A549 (cell line): Measurements from ENCODE around the gene GDI2. TPM values are rescaled to one million over a fixed set of nuclear protein-coding genes. Genes with fewer than 3 reads are reported as not detected.

Experiments used
- ATAC-seq, 2 experiments: fragments of 200-7000 bp in 1 of 2; fragments of >200 bp in 1 of 2; cut with Nextera tagmentation in 1 of 2; cut with Tn5 transposase in 1 of 2; 3 replicates each; pipeline versions ENCODE4 v1.8.0 to v1.9.1; 2018 to 2020; ENCODE audit warnings: mild to moderate bottlenecking in 1 of 2, moderate library complexity in 1 of 2
- CTCF ChIA-PET: fragments of 300-600 bp; sonication (Branson Sonifier 250); formaldehyde crosslinking; extraction: SDS; loops from one replicate; lab custom pipeline; 2021; ENCODE audit warnings: antibody characterized with exemption, inconsistent platforms; lab: Yijun Ruan, JAX
- POLR2A ChIA-PET: fragments of 350-600 bp; formaldehyde crosslinking; extraction: SDS; loops from one replicate; lab custom pipeline; 2021; ENCODE audit warnings: antibody characterized with exemption, inconsistent platforms; lab: Yijun Ruan, JAX
- DNase-seq, 2 experiments: peaks; one replicate each; pipeline versions ENCODE4 v3.0.0 to v3.0.0-alpha.2; 2011 to 2016; ENCODE audit warnings: low read depth in 1 of 2, low spot score in 1 of 2
- FAIRE-seq: peaks from 2 replicates; lab custom pipeline; 2011; peaks lifted over from hg19 to GRCh38; lab: Jason Lieb, UNC
- H3K27ac ChIP-seq, 2 experiments: fragments of >200 bp; sonication (Bioruptor Twin); formaldehyde crosslinking; 3 replicates each; pipeline ENCODE4 v1.5.1; 2016 to 2017
- H3K4me1 ChIP-seq: fragments of >200 bp; sonication (Bioruptor Twin); formaldehyde crosslinking; 3 replicates; pipeline ENCODE4 v1.6.1; 2016
- H3K4me2 ChIP-seq: fragments of >200 bp; sonication (Bioruptor Twin); formaldehyde crosslinking; 3 replicates; pipeline ENCODE4 v1.6.1; 2016
- H3K4me3 ChIP-seq: fragments of >200 bp; sonication (Bioruptor Twin); formaldehyde crosslinking; 3 replicates; pipeline ENCODE4 v1.5.1; 2016
- H3K9me3 ChIP-seq: fragments of >200 bp; sonication (Bioruptor Twin); formaldehyde crosslinking; 3 replicates; pipeline ENCODE4 v1.6.1; 2016
- BHLHE40 ChIP-seq: IDR thresholded peaks from 2 replicates; pipeline ENCODE4 v1.6.1; 2012; ENCODE audit warnings: low read depth, low read length, inconsistent platforms
- CBX2 ChIP-seq: fragments of 200-600 bp; sonication (generic); IDR thresholded peaks from 2 replicates; pipeline ENCODE4 v1.6.1; 2016; ENCODE audit warnings: low read depth, mild to moderate bottlenecking, borderline replicate concordance
- CHD4 ChIP-seq: fragments of 200-600 bp; sonication (generic); IDR thresholded peaks from 2 replicates; pipeline ENCODE4 v1.6.1; 2016; ENCODE audit warnings: antibody characterized with exemption, mild to moderate bottlenecking, borderline replicate concordance
- EHMT2 ChIP-seq: fragments of 200-600 bp; sonication (generic); IDR thresholded peaks from 2 replicates; pipeline ENCODE4 v1.6.1; 2016; ENCODE audit warnings: antibody characterized with exemption, low read depth, mild to moderate bottlenecking, moderate library complexity
- FOSB ChIP-seq: fragments of 250-450 bp; sonication (Bioruptor Pico); IDR thresholded peaks from 2 replicates; pipeline ENCODE4 v1.5.0; 2020; ENCODE audit warnings: mild to moderate bottlenecking, moderate library complexity
- FOSL2 ChIP-seq, 2 experiments: fragments of 450-650 bp in 1 of 2; fragments of >200 bp in 1 of 2; sonication (Bioruptor Twin) in 1 of 2; formaldehyde crosslinking; IDR thresholded peaks; 2 replicates each; pipeline versions ENCODE4 v1.5.0 to v1.6.1; 2016 to 2020; ENCODE audit warnings: mild to moderate bottlenecking in 1 of 2, moderate library complexity in 1 of 2
- FOXS1 ChIP-seq: fragments of 250-450 bp; sonication (Bioruptor Pico); IDR thresholded peaks from 2 replicates; pipeline ENCODE4 v1.5.0; 2020; ENCODE audit warnings: mild to moderate bottlenecking, moderate library complexity
- MYC ChIP-seq: IDR thresholded peaks from 2 replicates; pipeline ENCODE4 v1.6.1; 2012; ENCODE audit warnings: mild to moderate bottlenecking, inconsistent platforms, low read length, improper control_type of control experiment, borderline replicate concordance
- POLR2A ChIP-seq: IDR thresholded peaks from 2 replicates; pipeline ENCODE4 v1.6.1; 2012; ENCODE audit warnings: mild to moderate bottlenecking, low read length
- RAD21 ChIP-seq, 2 experiments: fragments of >200 bp in 1 of 2; sonication (Bioruptor Twin) in 1 of 2; formaldehyde crosslinking in 1 of 2; IDR thresholded peaks in 1 of 2; conservative IDR thresholded peaks in 1 of 2; 2 replicates in 1 of 2; 3 replicates in 1 of 2; pipeline ENCODE4 v1.6.1; 2012 to 2018; ENCODE audit warnings: inconsistent platforms in 1 of 2
- RARB ChIP-seq: fragments of 250-450 bp; sonication (Bioruptor Pico); IDR thresholded peaks from 2 replicates; pipeline ENCODE4 v1.8.0; 2021; ENCODE audit warnings: mild to moderate bottlenecking, moderate library complexity
- ZFP36 ChIP-seq: fragments of 450-650 bp; IDR thresholded peaks from 2 replicates; pipeline ENCODE4 v1.6.1; 2014; ENCODE audit warnings: borderline replicate concordance; ENCODE audit not compliant: partially characterized antibody
- WGBS: methylation state at CpG from one replicate; pipeline ENCODE4 v1.1.6; 2017; ENCODE audit errors: missing lambda C conversion rate; 5-methylcytosine and 5-hydroxymethylcytosine counted together
- polyA plus RNA-seq, 4 experiments: library from polyadenylated mRNA; depleted of rRNA in 3 of 4; stranded (reverse); fragments of >200 nt; fragmentation: RNase III in 1 of 4; extraction: RNeasy Plus Mini Kit Qiagen cat#74134 plus additional on column Dnase treatment in 1 of 4; gene quantifications; 2 replicates in 3 of 4; 3 replicates in 1 of 4; pipeline ENCODE4 v1.2.3, GENCODE V29; 2011 to 2017
- TF ChIP-seq, protein P1 (sequence below): fragments of 200-600 bp; sonication (generic); IDR thresholded peaks from 2 replicates; pipeline ENCODE4 v1.6.1; 2016; ENCODE audit warnings: antibody characterized with exemption, mild to moderate bottlenecking, moderate library complexity
- TF ChIP-seq, protein P2 (sequence below): fragments of 150-350 bp; IDR thresholded peaks from 2 replicates; pipeline ENCODE4 v1.6.1; 2014; ENCODE audit warnings: low read depth, mild to moderate bottlenecking, low read length
- TF ChIP-seq, protein P3 (sequence below): IDR thresholded peaks from 2 replicates; pipeline ENCODE4 v1.6.1; 2012

GDI2 gene
- polyA plus RNA-seq, 2 of the 4 experiments (the other 2 are of a cell fraction): 278 to 304 TPM

GRCh38 chr10:5835446-5836095, 22.3 kb upstream of the GDI2 start (continued):
- TF ChIP-seq, protein P1, sequence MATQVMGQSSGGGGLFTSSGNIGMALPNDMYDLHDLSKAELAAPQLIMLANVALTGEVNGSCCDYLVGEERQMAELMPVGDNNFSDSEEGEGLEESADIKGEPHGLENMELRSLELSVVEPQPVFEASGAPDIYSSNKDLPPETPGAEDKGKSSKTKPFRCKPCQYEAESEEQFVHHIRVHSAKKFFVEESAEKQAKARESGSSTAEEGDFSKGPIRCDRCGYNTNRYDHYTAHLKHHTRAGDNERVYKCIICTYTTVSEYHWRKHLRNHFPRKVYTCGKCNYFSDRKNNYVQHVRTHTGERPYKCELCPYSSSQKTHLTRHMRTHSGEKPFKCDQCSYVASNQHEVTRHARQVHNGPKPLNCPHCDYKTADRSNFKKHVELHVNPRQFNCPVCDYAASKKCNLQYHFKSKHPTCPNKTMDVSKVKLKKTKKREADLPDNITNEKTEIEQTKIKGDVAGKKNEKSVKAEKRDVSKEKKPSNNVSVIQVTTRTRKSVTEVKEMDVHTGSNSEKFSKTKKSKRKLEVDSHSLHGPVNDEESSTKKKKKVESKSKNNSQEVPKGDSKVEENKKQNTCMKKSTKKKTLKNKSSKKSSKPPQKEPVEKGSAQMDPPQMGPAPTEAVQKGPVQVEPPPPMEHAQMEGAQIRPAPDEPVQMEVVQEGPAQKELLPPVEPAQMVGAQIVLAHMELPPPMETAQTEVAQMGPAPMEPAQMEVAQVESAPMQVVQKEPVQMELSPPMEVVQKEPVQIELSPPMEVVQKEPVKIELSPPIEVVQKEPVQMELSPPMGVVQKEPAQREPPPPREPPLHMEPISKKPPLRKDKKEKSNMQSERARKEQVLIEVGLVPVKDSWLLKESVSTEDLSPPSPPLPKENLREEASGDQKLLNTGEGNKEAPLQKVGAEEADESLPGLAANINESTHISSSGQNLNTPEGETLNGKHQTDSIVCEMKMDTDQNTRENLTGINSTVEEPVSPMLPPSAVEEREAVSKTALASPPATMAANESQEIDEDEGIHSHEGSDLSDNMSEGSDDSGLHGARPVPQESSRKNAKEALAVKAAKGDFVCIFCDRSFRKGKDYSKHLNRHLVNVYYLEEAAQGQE: no peak
- TF ChIP-seq, protein P2, sequence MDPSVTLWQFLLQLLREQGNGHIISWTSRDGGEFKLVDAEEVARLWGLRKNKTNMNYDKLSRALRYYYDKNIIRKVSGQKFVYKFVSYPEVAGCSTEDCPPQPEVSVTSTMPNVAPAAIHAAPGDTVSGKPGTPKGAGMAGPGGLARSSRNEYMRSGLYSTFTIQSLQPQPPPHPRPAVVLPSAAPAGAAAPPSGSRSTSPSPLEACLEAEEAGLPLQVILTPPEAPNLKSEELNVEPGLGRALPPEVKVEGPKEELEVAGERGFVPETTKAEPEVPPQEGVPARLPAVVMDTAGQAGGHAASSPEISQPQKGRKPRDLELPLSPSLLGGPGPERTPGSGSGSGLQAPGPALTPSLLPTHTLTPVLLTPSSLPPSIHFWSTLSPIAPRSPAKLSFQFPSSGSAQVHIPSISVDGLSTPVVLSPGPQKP: no peak
- no peak for TF ChIP-seq FOXS1 (CRISPR knock-in tag)

DNA sequence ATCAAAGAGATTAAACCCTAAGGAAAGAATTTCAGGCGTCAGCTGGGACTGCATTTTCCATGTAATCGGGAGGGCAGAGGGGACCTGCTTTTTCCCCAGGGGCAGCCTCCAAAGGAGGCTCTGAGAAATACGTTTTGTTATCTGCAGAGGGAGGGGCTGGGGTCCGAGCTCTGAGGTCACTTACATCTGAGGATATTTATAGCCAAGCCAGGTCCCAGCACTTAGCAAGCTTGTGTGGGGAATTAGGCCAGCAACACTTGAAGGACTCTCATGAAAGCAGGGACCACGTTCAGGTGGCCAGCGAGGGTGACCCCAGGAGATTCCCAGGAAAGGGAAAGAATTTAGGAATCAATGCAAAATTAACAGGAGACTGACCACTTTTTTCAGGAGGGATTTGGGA, 20.6 kb upstream of the GDI2 start:
- FAIRE-seq: no peak
- POLR2A ChIA-PET: no interaction called here

GRCh38 chr10:5832946-5833345, 19.7 kb upstream of the GDI2 start:
- Histone ChIP-seq H3K27ac (no peak overlapping the region), H3K4me1 (no peaks in the 10 kb centered on the region), H3K9me3 (no peaks in the 10 kb centered on the region)
- no peak for DNase-seq
- no peak for ATAC-seq
- FAIRE-seq: no peak
- 82% methylated on average over 12 of the region's 13 CpGs for WGBS
- no peak for TF ChIP-seq EHMT2
- no peak for TF ChIP-seq MYC
- no peak for TF ChIP-seq RARB (CRISPR knock-in tag)
- no peak for TF ChIP-seq POLR2A
- TF ChIP-seq, protein P2: no peak
- no peak for TF ChIP-seq FOSL2 (IDR thresholded peaks at IDR 0.05)
- no peak for TF ChIP-seq FOSL2 (CRISPR knock-in tag; IDR thresholded peaks at IDR 0.05)
- TF ChIP-seq CBX2: no peak
- TF ChIP-seq CHD4: no peak
- no peak for TF ChIP-seq BHLHE40
- TF ChIP-seq RAD21 (conservative IDR thresholded peaks at IDR 0.05 in 1 of 2, IDR thresholded peaks at IDR 0.05 in 1 of 2): no peak
- no peak for TF ChIP-seq FOSB (CRISPR knock-in tag)
- TF ChIP-seq, all 56 proteins: peak for 0
- CTCF ChIA-PET: interaction anchor here (0.6 to 0.7 kb wide), 2 partner anchors 41 to 302 kb away, joined by 3 read pairs; no protein-coding TSS in a partner anchor
- Histone ChIP-seq H3K4me2 (no peak overlapping the region), H3K4me3 (no peak overlapping the region)
- POLR2A ChIA-PET: interaction anchor here (0.6 to 1.4 kb wide), 2 partner anchors 24 to 57 kb away, joined by 3 to 6 read pairs; partner anchors contain the start of genes ANKRD16 and FBH1

More for the DNA sequence above, 20.6 kb upstream of the GDI2 start:
- WGBS: 56% methylated on average over 6 of the region's 6 CpGs
- ATAC-seq: 0 out of 6 replicates have a peak, but pooled peaks of 1 of the 2 experiments have one; percentile 13
- H3K27ac ChIP-seq: no peak overlapping the region
- DNase-seq: no peak
- TF ChIP-seq RAD21 (conservative IDR thresholded peaks at IDR 0.05 in 1 of 2, IDR thresholded peaks at IDR 0.05 in 1 of 2): no peak
- TF ChIP-seq ZFP36: no peak
- TF ChIP-seq, protein P3, sequence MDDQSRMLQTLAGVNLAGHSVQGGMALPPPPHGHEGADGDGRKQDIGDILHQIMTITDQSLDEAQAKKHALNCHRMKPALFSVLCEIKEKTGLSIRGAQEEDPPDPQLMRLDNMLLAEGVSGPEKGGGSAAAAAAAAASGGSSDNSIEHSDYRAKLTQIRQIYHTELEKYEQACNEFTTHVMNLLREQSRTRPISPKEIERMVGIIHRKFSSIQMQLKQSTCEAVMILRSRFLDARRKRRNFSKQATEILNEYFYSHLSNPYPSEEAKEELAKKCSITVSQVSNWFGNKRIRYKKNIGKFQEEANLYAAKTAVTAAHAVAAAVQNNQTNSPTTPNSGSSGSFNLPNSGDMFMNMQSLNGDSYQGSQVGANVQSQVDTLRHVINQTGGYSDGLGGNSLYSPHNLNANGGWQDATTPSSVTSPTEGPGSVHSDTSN: no peak
- no peak overlapping the region for H3K4me2 ChIP-seq
- CTCF ChIA-PET: no interaction called here
- H3K4me3 ChIP-seq: no peak overlapping the region
- H3K4me1 ChIP-seq: no peaks in the 10 kb centered on the region
- no peaks in the 10 kb centered on the region for H3K9me3 ChIP-seq
